Measurements from ENCODE around the gene HIPK2.

HIPK2 gene

GRCh38 chr7:139714163-139714901 lies 63.5 kb downstream of the HIPK2 start:
- no peak for DNase-seq (ENCODE audit: low read depth in 2 of 2)

GRCh38 chr7:139713526-139714162 lies 64.2 kb downstream of the HIPK2 start:
- DNase-seq (ENCODE audit: low read depth in 2 of 2) = no peak

GRCh38 chr7:139713061-139713460 lies 64.7 kb downstream of the HIPK2 start:
- DNase-seq (ENCODE audit: low read depth in 2 of 2) = no peak

DNA sequence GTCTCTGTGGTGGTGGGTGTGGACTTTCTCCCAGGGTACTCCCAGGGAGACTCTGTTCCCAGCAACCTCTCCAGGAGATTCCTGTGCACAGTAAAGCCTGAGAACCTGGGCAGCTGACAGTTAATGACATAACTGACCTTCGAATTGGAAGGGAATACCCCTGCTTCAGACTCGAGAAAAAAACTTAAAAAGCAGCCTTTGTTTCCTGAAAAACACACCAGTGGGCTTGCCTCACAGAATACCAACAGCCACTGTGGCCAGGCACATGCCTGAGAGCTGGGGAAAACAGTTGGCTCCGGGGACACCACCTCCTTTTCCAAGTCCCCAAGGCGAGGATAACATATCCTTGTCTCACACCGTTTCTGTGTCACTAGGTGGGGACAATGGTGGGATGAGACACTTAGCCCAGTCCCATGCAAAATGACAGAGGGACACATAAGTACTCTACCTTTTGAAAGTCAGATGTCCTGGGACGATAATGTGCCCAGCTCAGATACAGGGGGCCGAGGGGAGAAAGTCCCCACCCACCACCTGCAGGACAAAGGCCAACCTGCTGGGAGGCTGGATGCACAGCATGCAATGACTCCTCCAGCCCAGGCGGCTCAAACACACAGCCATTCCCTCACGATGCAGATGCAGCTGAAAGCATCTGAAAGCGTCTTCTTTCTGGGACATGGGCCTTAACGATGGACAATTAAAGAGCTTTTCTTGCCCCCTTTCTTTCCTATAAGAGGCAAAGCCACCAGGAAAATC lies 65.6 kb downstream of the HIPK2 start:
- DNase-seq (ENCODE audit: low read depth in 2 of 2) = no peak

- DNase-seq (ENCODE audit: low read depth in 2 of 2) = no peak
These were observed 67.8 kb downstream of the HIPK2 start for GRCh38 chr7:139710036-139710435.

DNA sequence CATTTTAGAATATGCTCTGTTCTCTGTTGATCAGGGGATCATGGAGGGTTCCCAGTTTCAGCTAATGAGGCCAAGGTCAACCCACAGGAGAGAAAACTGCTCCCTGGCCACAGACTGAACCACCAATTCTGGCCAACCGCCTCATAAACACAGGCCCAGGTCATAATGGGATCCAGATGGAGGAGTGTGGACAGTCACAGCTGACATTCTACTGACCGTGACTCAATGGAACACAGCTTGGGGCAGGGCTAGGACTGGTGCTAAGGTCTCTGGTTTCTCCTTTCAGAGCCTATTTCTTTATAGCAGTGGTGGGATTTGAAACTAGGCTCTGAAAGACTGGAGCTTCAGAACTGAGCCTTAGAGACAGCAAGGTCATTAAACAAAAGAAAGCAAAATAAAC lies 68.3 kb downstream of the HIPK2 start:
- no peak for DNase-seq (ENCODE audit: low read depth in 2 of 2)

- DNase-seq (ENCODE audit: low read depth in 2 of 2) = no peak
These were observed 69.3 kb downstream of the HIPK2 start for GRCh38 chr7:139708541-139708940.

DNA sequence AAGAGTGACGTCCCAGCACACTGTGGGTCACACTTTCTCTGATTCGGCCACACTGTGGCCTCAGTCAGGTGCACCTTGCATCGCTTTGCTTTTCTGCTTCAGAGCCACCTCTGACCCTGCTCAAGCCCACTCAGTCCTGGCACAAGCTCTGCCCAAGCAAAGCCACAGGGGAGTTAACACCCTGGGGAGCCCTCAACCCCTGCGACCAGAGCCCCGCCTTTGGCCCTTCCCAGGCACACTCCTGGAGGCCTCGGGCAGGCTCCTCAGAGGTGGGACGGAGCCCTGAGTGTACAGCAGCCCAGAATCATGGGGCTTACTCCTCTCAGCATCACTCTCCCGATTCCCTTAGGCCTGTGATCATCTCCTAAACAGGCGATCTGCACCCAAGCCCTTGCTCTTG lies 71.0 kb downstream of the HIPK2 start:
- DNase-seq (ENCODE audit: low read depth in 2 of 2) = no peak

- DNase-seq (ENCODE audit: low read depth in 2 of 2) = no peak
These were observed 73.4 kb downstream of the HIPK2 start for GRCh38 chr7:139704308-139704879.

DNA sequence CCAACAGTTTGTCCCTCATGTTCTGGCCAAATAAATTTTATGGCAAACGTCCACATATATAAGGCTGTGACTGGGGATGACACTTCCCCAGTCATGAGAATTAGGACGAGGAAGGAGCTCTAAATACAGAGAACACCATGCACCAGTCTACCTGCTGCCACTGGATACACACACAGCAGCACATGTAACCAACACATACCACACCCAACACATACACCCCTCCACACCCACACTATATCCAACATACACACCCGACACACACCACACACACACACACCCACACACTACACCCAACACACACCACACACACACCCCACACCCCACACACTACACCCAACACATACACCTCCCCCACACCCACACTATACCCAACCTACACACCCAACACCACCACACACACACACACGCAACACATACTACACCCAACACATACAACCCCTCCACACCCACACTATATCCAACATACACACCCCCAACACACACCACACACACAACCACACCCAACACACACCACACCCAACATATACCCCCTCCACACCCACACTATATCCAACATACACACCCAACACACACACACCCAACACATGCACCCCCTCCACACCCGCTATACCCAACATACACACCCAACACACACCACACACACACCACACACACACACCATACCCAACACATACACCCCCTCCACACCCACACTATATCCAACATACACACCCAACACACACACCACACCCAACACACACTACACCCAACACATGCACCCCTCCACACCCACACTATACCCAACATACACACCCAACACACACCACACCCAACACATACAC lies 74.1 kb downstream of the HIPK2 start:
- DNase-seq (ENCODE audit: low read depth in 2 of 2) = no peak

GRCh38 chr7:139702811-139703486 lies 74.8 kb downstream of the HIPK2 start:
- no peak for DNase-seq (ENCODE audit: low read depth in 2 of 2)

DNA sequence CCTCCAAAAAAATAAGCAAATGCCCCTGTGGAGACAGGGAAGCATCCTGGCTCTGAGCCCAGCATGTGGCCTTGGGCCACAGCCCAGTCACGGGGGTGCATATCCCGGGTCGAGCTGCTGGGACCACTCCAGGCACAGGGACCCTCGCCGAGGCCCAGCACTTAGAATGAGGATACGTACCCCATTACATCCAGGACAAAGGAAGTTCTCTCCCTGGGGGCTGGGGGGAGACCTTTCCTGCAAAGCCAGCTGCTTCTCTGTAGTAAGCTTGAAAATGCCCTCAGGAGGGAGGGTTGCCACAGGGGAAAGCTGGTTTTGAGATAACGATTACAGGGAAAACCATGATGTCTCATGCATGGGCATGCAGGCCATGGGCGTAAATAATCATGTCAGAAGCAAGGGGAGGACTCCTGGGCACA lies 75.5 kb downstream of the HIPK2 start:
- no peak for DNase-seq (ENCODE audit: low read depth in 2 of 2)

DNA sequence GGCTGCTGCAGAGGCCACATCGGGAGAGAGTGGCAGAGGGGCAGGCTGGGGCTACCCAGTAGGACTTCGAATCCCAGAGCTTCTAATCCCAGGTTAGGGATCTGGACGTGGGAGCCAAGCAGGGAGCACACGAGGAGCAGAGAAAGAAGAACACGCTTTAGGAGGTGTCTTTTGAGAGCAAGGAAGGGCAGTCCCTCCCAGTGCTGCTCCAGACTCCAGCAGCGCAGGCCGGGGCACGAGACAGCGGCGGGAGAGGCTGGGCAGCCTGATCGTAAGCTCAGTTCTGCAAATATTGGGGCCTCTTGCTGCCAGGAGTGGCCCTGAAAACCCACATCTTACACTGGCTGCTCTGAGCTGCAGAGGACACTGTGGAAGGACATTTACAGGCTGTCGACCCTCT lies 75.9 kb downstream of the HIPK2 start:
- no peak for DNase-seq (ENCODE audit: low read depth in 2 of 2)

GRCh38 chr7:139700505-139701235 lies 77.1 kb downstream of the HIPK2 start:
- DNase-seq (ENCODE audit: low read depth in 2 of 2) = no peak

- DNase-seq (ENCODE audit: low read depth in 2 of 2) = no peak
These were observed 77.9 kb downstream of the HIPK2 start for GRCh38 chr7:139699640-139700504.

DNA sequence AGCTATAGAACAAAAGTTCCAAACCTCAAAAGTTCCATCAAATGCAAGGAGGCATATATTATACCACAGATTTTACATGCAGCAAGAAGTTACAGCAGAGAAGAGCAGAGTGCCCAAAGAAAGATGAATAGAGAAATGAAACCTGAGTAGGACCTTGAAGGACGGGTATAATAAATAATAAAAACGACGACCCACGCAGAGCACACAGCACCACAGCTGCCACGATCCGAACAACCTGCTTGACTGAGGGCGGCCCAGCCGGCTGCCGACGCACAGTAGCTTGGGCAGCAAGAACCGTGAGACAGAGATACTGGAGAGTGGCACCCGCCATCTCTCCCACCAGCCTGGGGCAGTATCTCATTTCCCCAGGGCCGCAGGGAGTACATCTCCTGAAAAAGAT lies 79.0 kb downstream of the HIPK2 start:
- no peak for DNase-seq (ENCODE audit: low read depth in 2 of 2)

DNA sequence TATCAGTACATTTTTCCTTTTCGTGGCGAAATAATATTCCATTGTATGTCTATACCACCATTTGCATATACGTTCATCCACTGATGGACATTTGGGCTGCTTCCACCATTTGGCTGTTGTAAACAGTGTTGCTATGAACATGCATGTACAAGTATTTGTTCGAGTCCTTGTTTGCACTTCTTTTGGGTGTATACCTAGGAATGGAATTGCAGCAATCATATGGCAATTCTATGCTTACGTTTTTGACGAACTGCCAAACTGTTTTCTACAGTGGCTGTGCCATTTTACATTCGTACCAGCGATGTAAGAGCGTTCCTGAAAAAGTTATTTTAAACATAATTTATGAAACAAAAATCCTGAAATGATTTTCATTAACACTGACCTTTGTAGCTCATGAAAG lies 79.5 kb downstream of the HIPK2 start:
- no peak for DNase-seq (ENCODE audit: low read depth in 2 of 2)

DNA sequence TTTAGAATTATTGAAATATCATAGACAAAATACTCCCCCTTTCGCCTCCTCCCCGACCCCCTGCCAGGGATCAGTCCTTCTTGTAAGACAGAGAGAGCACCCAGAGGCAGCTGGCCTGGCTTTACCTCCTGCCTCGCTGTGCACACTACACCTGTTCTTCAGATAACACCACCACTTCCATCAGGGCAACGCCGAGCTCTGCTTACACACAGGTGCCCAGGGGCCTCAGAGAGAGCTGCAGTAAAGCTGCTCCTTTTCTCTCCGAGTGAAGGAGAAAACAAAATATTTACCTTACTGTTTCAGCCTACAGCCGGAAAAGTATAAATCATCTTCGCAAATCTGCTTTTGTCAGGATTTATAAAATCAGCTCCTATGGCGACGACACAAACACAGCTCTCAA lies 80.7 kb downstream of the HIPK2 start:
- no peak for DNase-seq (ENCODE audit: low read depth in 2 of 2)

GRCh38 chr7:139696552-139696951 lies 81.2 kb downstream of the HIPK2 start:
- no peak for DNase-seq (ENCODE audit: low read depth in 2 of 2)

Measured in stimulated activated CD8-positive, alpha-beta memory T cell treated with anti-CD3 and anti-CD28 coated beads, Interleukin-2, amount 100 ng/mL, for 1 hour (primary cell).